ENCODE data around the gene ANK2.

DNA sequence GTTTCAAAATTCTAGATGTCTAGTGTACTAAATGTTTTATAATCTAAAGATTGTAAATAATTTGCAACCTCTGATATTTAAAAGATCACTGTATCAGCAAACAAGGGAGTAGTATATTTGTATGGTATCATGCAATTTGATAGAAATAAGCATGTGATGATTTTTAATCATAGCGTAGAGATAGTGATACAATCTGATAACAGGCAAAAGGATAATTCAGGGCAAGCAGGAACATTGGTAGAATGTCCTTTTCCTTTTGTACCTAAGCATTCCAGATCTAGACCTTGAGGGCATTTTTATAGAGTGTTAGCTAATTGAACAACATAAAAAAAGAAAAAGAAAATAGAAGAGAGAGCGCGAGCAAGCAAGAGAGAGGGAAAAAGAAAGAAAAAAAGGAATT lies 1.4 kb downstream of the ANK2 start:
- TF ChIP-seq GATA2 (IDR thresholded peaks at IDR 0.05; ENCODE audit: low read depth, low read length): no peak
- 0 out of 2 replicates have a peak, but pooled peaks have one; percentile 16 for TF ChIP-seq GATA3 (IDR thresholded peaks at IDR 0.05; ENCODE audit: low read depth, low read length)
